ENCODE data around the gene PXDC1.

The PXDC1 gene

GRCh38 chr6:3749067-3749841 is 2.3 kb downstream of the PXDC1 start:
- Histone ChIP-seq H3K27me3 (ENCODE audit: insufficient read depth, low read length) (peaks cover 59% of the 10 kb centered on the region), H3K36me3 (ENCODE audit: insufficient read depth, low read depth, low read length) (no peaks in the 10 kb centered on the region), H3K9ac (ENCODE audit: low read depth, low read length) (no peak overlapping the region), H3K9me3 (ENCODE audit: insufficient read depth, low read depth, low read length) (no peaks in the 10 kb centered on the region), H3K27ac (ENCODE audit: low read length) (no peak overlapping the region), H3K4me3 (ENCODE audit: low read length) (no peak overlapping the region), H3K4me1 (ENCODE audit: insufficient read depth, low read length) (peaks cover 8% of the 10 kb centered on the region; the same call in 1 of the 2 replicates)

GRCh38 chr6:3748208-3749066 is 3.1 kb downstream of the PXDC1 start:
- H3K27ac ChIP-seq (ENCODE audit: low read length) = no peak overlapping the region
- no peaks in the 10 kb centered on the region for H3K9me3 ChIP-seq (ENCODE audit: insufficient read depth, low read depth, low read length)
- no peaks in the 10 kb centered on the region for H3K36me3 ChIP-seq (ENCODE audit: insufficient read depth, low read depth, low read length)
- peaks cover 8% of the 10 kb centered on the region; the same call in 1 of the 2 replicates for H3K4me1 ChIP-seq (ENCODE audit: insufficient read depth, low read length)
- no peak overlapping the region for H3K9ac ChIP-seq (ENCODE audit: low read depth, low read length)
- no peak overlapping the region for H3K4me3 ChIP-seq (ENCODE audit: low read length)
- peaks cover 51% of the 10 kb centered on the region for H3K27me3 ChIP-seq (ENCODE audit: insufficient read depth, low read length)

GRCh38 chr6:3747100-3747737 is 4.3 kb downstream of the PXDC1 start:
- Histone ChIP-seq H3K9me3 (ENCODE audit: insufficient read depth, low read depth, low read length) (no peaks in the 10 kb centered on the region), H3K9ac (ENCODE audit: low read depth, low read length) (no peak overlapping the region), H3K4me3 (ENCODE audit: low read length) (no peak overlapping the region), H3K27me3 (ENCODE audit: insufficient read depth, low read length) (peaks cover 40% of the 10 kb centered on the region), H3K36me3 (ENCODE audit: insufficient read depth, low read depth, low read length) (no peaks in the 10 kb centered on the region), H3K4me1 (ENCODE audit: insufficient read depth, low read length) (peaks cover 10% of the 10 kb centered on the region; the same call in 1 of the 2 replicates), H3K27ac (ENCODE audit: low read length) (no peak overlapping the region)

- Histone ChIP-seq H3K9ac (ENCODE audit: low read depth, low read length) (no peak overlapping the region), H3K4me3 (ENCODE audit: low read length) (no peak overlapping the region), H3K9me3 (ENCODE audit: insufficient read depth, low read depth, low read length) (no peaks in the 10 kb centered on the region), H3K27ac (ENCODE audit: low read length) (no peak overlapping the region), H3K36me3 (ENCODE audit: insufficient read depth, low read depth, low read length) (no peaks in the 10 kb centered on the region), H3K4me1 (ENCODE audit: insufficient read depth, low read length) (peaks cover 16% of the 10 kb centered on the region; the same call in 1 of the 2 replicates), H3K27me3 (ENCODE audit: insufficient read depth, low read length) (peaks cover 40% of the 10 kb centered on the region)
These were observed 4.8 kb downstream of the PXDC1 start for GRCh38 chr6:3746696-3747095.

- Histone ChIP-seq H3K9ac (ENCODE audit: low read depth, low read length) (no peak overlapping the region), H3K4me1 (ENCODE audit: insufficient read depth, low read length) (peaks cover 16% of the 10 kb centered on the region; the same call in 1 of the 2 replicates), H3K27me3 (ENCODE audit: insufficient read depth, low read length) (peaks cover 38% of the 10 kb centered on the region), H3K9me3 (ENCODE audit: insufficient read depth, low read depth, low read length) (no peaks in the 10 kb centered on the region), H3K4me3 (ENCODE audit: low read length) (no peak overlapping the region), H3K36me3 (ENCODE audit: insufficient read depth, low read depth, low read length) (no peaks in the 10 kb centered on the region), H3K27ac (ENCODE audit: low read length) (no peak overlapping the region)
These were observed 5.3 kb downstream of the PXDC1 start for GRCh38 chr6:3746119-3746691.

GRCh38 chr6:3745566-3746118 is 5.9 kb downstream of the PXDC1 start:
- Histone ChIP-seq H3K27me3 (ENCODE audit: insufficient read depth, low read length) (peaks cover 32% of the 10 kb centered on the region), H3K4me1 (ENCODE audit: insufficient read depth, low read length) (peaks cover 19% of the 10 kb centered on the region; the same call in 1 of the 2 replicates)

GRCh38 chr6:3744901-3745470 is 6.5 kb downstream of the PXDC1 start:
- H3K4me1 ChIP-seq (ENCODE audit: insufficient read depth, low read length) = peaks cover 19% of the 10 kb centered on the region; the same call in 1 of the 2 replicates
- no peaks in the 10 kb centered on the region for H3K9me3 ChIP-seq (ENCODE audit: insufficient read depth, low read depth, low read length)
- no peak overlapping the region for H3K4me3 ChIP-seq (ENCODE audit: low read length)
- no peak overlapping the region for H3K9ac ChIP-seq (ENCODE audit: low read depth, low read length)
- no peaks in the 10 kb centered on the region for H3K36me3 ChIP-seq (ENCODE audit: insufficient read depth, low read depth, low read length)
- no peak overlapping the region for H3K27ac ChIP-seq (ENCODE audit: low read length)
- peaks cover 26% of the 10 kb centered on the region for H3K27me3 ChIP-seq (ENCODE audit: insufficient read depth, low read length)

More at GRCh38 chr6:3745566-3746118, 5.9 kb downstream of the PXDC1 start:
- H3K9me3 ChIP-seq (ENCODE audit: insufficient read depth, low read depth, low read length) = no peaks in the 10 kb centered on the region
- H3K36me3 ChIP-seq (ENCODE audit: insufficient read depth, low read depth, low read length) = no peaks in the 10 kb centered on the region
- H3K9ac ChIP-seq (ENCODE audit: low read depth, low read length) = no peak overlapping the region
- no peak overlapping the region for H3K27ac ChIP-seq (ENCODE audit: low read length)
- no peak overlapping the region for H3K4me3 ChIP-seq (ENCODE audit: low read length)

GRCh38 chr6:3744211-3744900 is 7.2 kb downstream of the PXDC1 start:
- Histone ChIP-seq H3K9ac (ENCODE audit: low read depth, low read length) (no peak overlapping the region), H3K9me3 (ENCODE audit: insufficient read depth, low read depth, low read length) (no peaks in the 10 kb centered on the region), H3K4me3 (ENCODE audit: low read length) (no peak overlapping the region), H3K27ac (ENCODE audit: low read length) (no peak overlapping the region), H3K4me1 (ENCODE audit: insufficient read depth, low read length) (peaks cover 14% of the 10 kb centered on the region; the same call in 1 of the 2 replicates), H3K36me3 (ENCODE audit: insufficient read depth, low read depth, low read length) (no peaks in the 10 kb centered on the region), H3K27me3 (ENCODE audit: insufficient read depth, low read length) (peaks cover 19% of the 10 kb centered on the region)

GRCh38 chr6:3743541-3743940 is 8.0 kb downstream of the PXDC1 start:
- Histone ChIP-seq H3K4me3 (ENCODE audit: low read length) (no peak overlapping the region), H3K4me1 (ENCODE audit: insufficient read depth, low read length) (peaks cover 14% of the 10 kb centered on the region; the same call in 1 of the 2 replicates), H3K9ac (ENCODE audit: low read depth, low read length) (no peak overlapping the region), H3K27ac (ENCODE audit: low read length) (no peak overlapping the region), H3K36me3 (ENCODE audit: insufficient read depth, low read depth, low read length) (no peaks in the 10 kb centered on the region), H3K9me3 (ENCODE audit: insufficient read depth, low read depth, low read length) (no peaks in the 10 kb centered on the region), H3K27me3 (ENCODE audit: insufficient read depth, low read length) (peaks cover 11% of the 10 kb centered on the region)

- no peak overlapping the region for H3K27ac ChIP-seq (ENCODE audit: low read length)
- no peak overlapping the region for H3K9ac ChIP-seq (ENCODE audit: low read depth, low read length)
- H3K4me3 ChIP-seq (ENCODE audit: low read length) = no peak overlapping the region
- H3K27me3 ChIP-seq (ENCODE audit: insufficient read depth, low read length) = peaks cover 9% of the 10 kb centered on the region
- H3K36me3 ChIP-seq (ENCODE audit: insufficient read depth, low read depth, low read length) = no peaks in the 10 kb centered on the region
- H3K9me3 ChIP-seq (ENCODE audit: insufficient read depth, low read depth, low read length) = no peaks in the 10 kb centered on the region
- peaks cover 14% of the 10 kb centered on the region; the same call in 1 of the 2 replicates for H3K4me1 ChIP-seq (ENCODE audit: insufficient read depth, low read length)
These were observed 8.8 kb downstream of the PXDC1 start for GRCh38 chr6:3742426-3743344.

Data from iPS-20b (cell line).